HG03159 (cell line): Measurements from ENCODE around the gene CD86.
A peak's percentile ranks its signal among the peaks of the same experiment; 100 is the strongest.
"Not testable (repeated sequence)": the region's sequence is repeated elsewhere in the genome, so short reads cannot be mapped to it uniquely, and the experiment has no call there.

Experiments used
- ATAC-seq: cut with Tn5 transposase; IDR thresholded peaks from one replicate; pipeline ENCODE4 v1.9.1; 2021; ENCODE audit warnings: mild to moderate bottlenecking, moderate library complexity; ENCODE audit not compliant: unreplicated experiment

Gene CD86

GRCh38 chr3:122132949-122133540 lies 77.9 kb downstream of the CD86 start:
- ATAC-seq, result no peak

GRCh38 chr3:122146466-122146865 lies 91.3 kb downstream of the CD86 start:
- peak; percentile 67 for ATAC-seq

- ATAC-seq, result no peak
Measured at GRCh38 chr3:122148941-122149627, 93.9 kb downstream of the CD86 start.

GRCh38 chr3:122151480-122151879 lies 96.3 kb downstream of the CD86 start:
- ATAC-seq, result no peak

- not testable (repeated sequence) for ATAC-seq
Measured at GRCh38 chr3:122164983-122165382, 109.8 kb downstream of the CD86 start.

- no peak for ATAC-seq
Measured at GRCh38 chr3:122167630-122168029, 112.5 kb downstream of the CD86 start.

GRCh38 chr3:122168044-122168443 lies 112.9 kb downstream of the CD86 start:
- ATAC-seq, result no peak

- no peak for ATAC-seq
Measured at GRCh38 chr3:122169911-122170310, 114.7 kb downstream of the CD86 start.
